HEK293 (cell line): Measurements from ENCODE around the gene TRAPPC8.

ENCODE experiments used
- CTCF ChIA-PET: fragments of 350-600 bp; formaldehyde crosslinking; extraction: SDS; loops from one replicate; lab custom pipeline; 2021; ENCODE audit warnings: antibody characterized with exemption; lab: Yijun Ruan, JAX
- POLR2A ChIA-PET: fragments of 300-600 bp; formaldehyde crosslinking; extraction: SDS; loops from one replicate; lab custom pipeline; 2020; ENCODE audit warnings: antibody characterized with exemption, inconsistent platforms; lab: Yijun Ruan, JAX
- H3K27ac ChIP-seq: fragments of 200-500 bp; sonication (Bioruptor generic); 2 replicates; pipeline ENCODE4 v1.5.1; 2014; ENCODE audit warnings: low read depth, low read length, control low read depth, inconsistent platforms; ENCODE audit errors: extremely low read depth
- H3K36me3 ChIP-seq, 2 experiments: fragments of 200-500 bp in 1 of 2; sonication (Bioruptor generic) in 1 of 2; 1 replicate in 1 of 2; 2 replicates in 1 of 2; pipeline ENCODE4 v1.5.1; 2014 to 2017; ENCODE audit warnings: inconsistent platforms in 2 of 2, low read length in 2 of 2; ENCODE audit not compliant: control insufficient read depth in 2 of 2, insufficient read depth in 1 of 2
- H3K4me1 ChIP-seq: fragments of 200-500 bp; sonication (Bioruptor generic); 2 replicates; pipeline ENCODE4 v1.5.1; 2014; ENCODE audit warnings: mild to moderate bottlenecking, low read length, inconsistent platforms; ENCODE audit not compliant: control insufficient read depth, insufficient read depth
- H3K4me3 ChIP-seq: 2 replicates; pipeline ENCODE4 v1.5.1; 2011; ENCODE audit warnings: low read depth, mild to moderate bottlenecking, control low read depth, low read length, moderate library complexity
- H3K9me3 ChIP-seq: fragments of 200-500 bp; sonication (Bioruptor generic); 2 replicates; pipeline ENCODE4 v1.5.1; 2014; ENCODE audit warnings: low read depth, low read length, inconsistent platforms; ENCODE audit not compliant: control insufficient read depth, insufficient read depth
- GLIS2 ChIP-seq: fragments of 450-650 bp; formaldehyde crosslinking; IDR thresholded peaks from 2 replicates; pipeline ENCODE4 v1.5.1; 2016; ENCODE audit warnings: missing biosample characterization, missing genetic modification characterization
- KLF8 ChIP-seq: fragments of 450-650 bp; formaldehyde crosslinking; IDR thresholded peaks from 2 replicates; pipeline ENCODE4 v1.5.1; 2016; ENCODE audit warnings: missing biosample characterization, missing genetic modification characterization
- OVOL3 ChIP-seq: fragments of 450-650 bp; formaldehyde crosslinking; IDR thresholded peaks from 2 replicates; pipeline ENCODE4 v1.5.1; 2016; ENCODE audit warnings: missing biosample characterization, missing genetic modification characterization
- SETDB1 ChIP-seq: IDR thresholded peaks from one replicate; pipeline ENCODE4 v1.6.1; 2017; ENCODE audit warnings: mild to moderate bottlenecking, low read length, moderate library complexity, mixed read lengths; ENCODE audit not compliant: insufficient read length
- WT1 ChIP-seq: fragments of 450-650 bp; formaldehyde crosslinking; IDR thresholded peaks from 2 replicates; pipeline ENCODE4 v1.5.1; 2016; ENCODE audit warnings: missing biosample characterization, missing genetic modification characterization
- YY1 ChIP-seq: fragments of 450-650 bp; formaldehyde crosslinking; IDR thresholded peaks from 2 replicates; pipeline ENCODE4 v1.5.1; 2018; ENCODE audit warnings: missing biosample characterization, missing genetic modification characterization
- ZBTB1 ChIP-seq: fragments of 450-650 bp; formaldehyde crosslinking; IDR thresholded peaks from 2 replicates; pipeline ENCODE4 v1.5.1; 2016; ENCODE audit warnings: missing biosample characterization, missing genetic modification characterization
- ZNF121 ChIP-seq: fragments of 450-650 bp; formaldehyde crosslinking; IDR thresholded peaks from 2 replicates; pipeline ENCODE4 v1.5.1; 2016; ENCODE audit warnings: missing biosample characterization, missing genetic modification characterization
- ZNF138 ChIP-seq: fragments of 450-650 bp; formaldehyde crosslinking; IDR thresholded peaks from 2 replicates; pipeline ENCODE4 v1.5.1; 2016; ENCODE audit warnings: missing biosample characterization, missing genetic modification characterization, borderline replicate concordance
- ZNF155 ChIP-seq: fragments of 450-650 bp; formaldehyde crosslinking; IDR thresholded peaks from 2 replicates; pipeline ENCODE4 v1.5.1; 2016; ENCODE audit warnings: missing biosample characterization, missing genetic modification characterization
- ZNF239 ChIP-seq: fragments of 450-650 bp; formaldehyde crosslinking; IDR thresholded peaks from 2 replicates; pipeline ENCODE4 v1.5.1; 2016; ENCODE audit warnings: missing biosample characterization, missing genetic modification characterization
- ZNF350 ChIP-seq: fragments of 450-650 bp; formaldehyde crosslinking; IDR thresholded peaks from 2 replicates; pipeline ENCODE4 v1.5.0; 2017; ENCODE audit warnings: missing biosample characterization, mild to moderate bottlenecking, missing genetic modification characterization
- ZNF37A ChIP-seq: fragments of 450-650 bp; IDR thresholded peaks from 2 replicates; pipeline ENCODE4 v1.5.1; 2018; ENCODE audit warnings: missing biosample characterization, missing genetic modification characterization
- ZNF433 ChIP-seq: fragments of 450-650 bp; formaldehyde crosslinking; IDR thresholded peaks from 2 replicates; pipeline ENCODE4 v1.5.1; 2016; ENCODE audit warnings: missing biosample characterization, missing genetic modification characterization, low read depth
- ZNF529 ChIP-seq: fragments of 450-650 bp; formaldehyde crosslinking; IDR thresholded peaks from 2 replicates; pipeline ENCODE4 v1.5.1; 2017; ENCODE audit warnings: missing genetic modification characterization, missing biosample characterization; ENCODE audit not compliant: insufficient replicate concordance
- ZNF585B ChIP-seq: fragments of 450-650 bp; formaldehyde crosslinking; IDR thresholded peaks from 2 replicates; pipeline ENCODE4 v1.5.1; 2016; ENCODE audit warnings: missing biosample characterization, missing genetic modification characterization
- ZNF654 ChIP-seq: fragments of 450-650 bp; formaldehyde crosslinking; IDR thresholded peaks from 2 replicates; pipeline ENCODE4 v1.5.1; 2016; ENCODE audit warnings: low read depth, missing biosample characterization, missing genetic modification characterization
- ZNF677 ChIP-seq: fragments of 450-650 bp; IDR thresholded peaks from 2 replicates; pipeline ENCODE4 v1.5.0; 2018; ENCODE audit warnings: missing biosample characterization, mild to moderate bottlenecking, missing genetic modification characterization, moderate library complexity
- ZNF830 ChIP-seq: fragments of 450-650 bp; IDR thresholded peaks from 2 replicates; pipeline ENCODE4 v1.5.0; 2018; ENCODE audit warnings: missing biosample characterization, missing genetic modification characterization, low read depth, mild to moderate bottlenecking, moderate library complexity
- TF ChIP-seq, protein P1 (sequence below): fragments of 450-650 bp; formaldehyde crosslinking; IDR thresholded peaks from 2 replicates; pipeline ENCODE4 v1.5.1; 2017; ENCODE audit warnings: missing biosample characterization, missing genetic modification characterization
- TF ChIP-seq, protein P2 (sequence below): fragments of 450-650 bp; formaldehyde crosslinking; IDR thresholded peaks from 2 replicates; pipeline ENCODE4 v1.5.1; 2016; ENCODE audit warnings: missing biosample characterization, missing genetic modification characterization
- TF ChIP-seq, protein P3 (sequence below): sonication (generic); formaldehyde crosslinking; IDR thresholded peaks from 2 replicates; pipeline ENCODE4 v1.8.1; 2022; ENCODE audit warnings: mild to moderate bottlenecking, moderate library complexity, missing genetic modification reagents
- TF ChIP-seq, protein P4 (sequence below): fragments of 450-650 bp; formaldehyde crosslinking; IDR thresholded peaks from 2 replicates; pipeline ENCODE4 v1.5.1; 2016; ENCODE audit warnings: missing biosample characterization, missing genetic modification characterization

The TRAPPC8 gene

DNA sequence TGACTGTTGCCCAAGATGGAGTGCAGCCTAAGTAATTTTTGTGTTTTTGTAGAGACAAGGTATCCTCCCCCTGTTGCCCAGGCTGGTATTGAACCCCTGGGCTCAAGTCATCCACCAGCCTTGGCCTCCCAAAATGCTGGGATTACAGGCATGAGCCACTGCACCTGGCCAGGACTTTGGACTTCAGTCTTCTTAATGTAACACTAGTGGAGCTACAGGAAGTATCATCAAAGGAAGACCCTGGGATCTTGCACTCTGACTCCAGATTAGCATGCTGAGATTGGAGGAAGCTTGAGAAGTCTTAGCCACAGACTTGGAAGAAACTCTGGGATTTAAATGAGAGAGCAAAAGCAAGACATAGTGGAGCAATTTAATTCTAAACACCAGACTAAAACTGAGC, 37.9 kb upstream of the TRAPPC8 start:
- CTCF ChIA-PET = no interaction called here
- Histone ChIP-seq H3K4me3 (no peak overlapping the region), H3K4me1 (no peaks in the 10 kb centered on the region), H3K9me3 (no peaks in the 10 kb centered on the region), H3K36me3 (no peaks in the 10 kb centered on the region), H3K27ac (no peak overlapping the region)
- POLR2A ChIA-PET = no interaction called here
- TF ChIP-seq ZNF433 (tag by site-specific recombination) (no peak), ZNF121 (tag by site-specific recombination) (no peak), ZNF830 (tag by site-specific recombination) (no peak), KLF8 (tag by site-specific recombination) (no peak), ZNF37A (no peak), YY1 (tag by site-specific recombination) (no peak), ZNF350 (no peak), ZNF239 (no peak), ZNF138 (no peak)
- TF ChIP-seq, protein P1, sequence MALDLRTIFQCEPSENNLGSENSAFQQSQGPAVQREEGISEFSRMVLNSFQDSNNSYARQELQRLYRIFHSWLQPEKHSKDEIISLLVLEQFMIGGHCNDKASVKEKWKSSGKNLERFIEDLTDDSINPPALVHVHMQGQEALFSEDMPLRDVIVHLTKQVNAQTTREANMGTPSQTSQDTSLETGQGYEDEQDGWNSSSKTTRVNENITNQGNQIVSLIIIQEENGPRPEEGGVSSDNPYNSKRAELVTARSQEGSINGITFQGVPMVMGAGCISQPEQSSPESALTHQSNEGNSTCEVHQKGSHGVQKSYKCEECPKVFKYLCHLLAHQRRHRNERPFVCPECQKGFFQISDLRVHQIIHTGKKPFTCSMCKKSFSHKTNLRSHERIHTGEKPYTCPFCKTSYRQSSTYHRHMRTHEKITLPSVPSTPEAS (tag by site-specific recombination) = no peak

DNA sequence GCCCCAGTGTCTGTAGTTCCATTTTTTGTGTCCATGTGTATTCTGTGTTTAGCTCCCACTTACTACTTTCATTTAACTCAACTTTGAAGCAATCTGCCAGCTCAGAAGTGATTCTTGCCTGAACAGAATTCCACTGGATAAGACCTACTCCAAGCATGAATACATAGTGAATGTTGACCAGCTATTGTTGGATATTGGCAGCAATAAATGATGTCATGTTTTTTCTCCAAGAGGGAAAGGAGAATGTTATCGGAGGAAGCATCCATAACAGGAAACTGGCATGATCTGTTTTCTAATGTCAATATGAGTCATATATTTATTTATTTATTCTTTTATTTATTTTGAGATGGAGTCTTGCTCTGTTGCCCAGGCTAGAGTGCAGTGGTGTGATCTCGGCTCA, 36.8 kb upstream of the TRAPPC8 start:
- ChIA-PET POLR2A (no interaction called here), CTCF (interaction anchor here (0.7 kb wide), 1 partner anchor 93 kb away, joined by 3 read pairs; no protein-coding TSS in a partner anchor)
- H3K9me3 ChIP-seq = no peaks in the 10 kb centered on the region
- no peak overlapping the region for H3K4me3 ChIP-seq
- no peak overlapping the region for H3K27ac ChIP-seq
- H3K36me3 ChIP-seq = no peaks in the 10 kb centered on the region
- H3K4me1 ChIP-seq = no peaks in the 10 kb centered on the region
- TF ChIP-seq ZNF585B (tag by site-specific recombination) (no peak), ZNF155 (no peak), ZNF529 (tag by site-specific recombination) (no peak), OVOL3 (tag by site-specific recombination) (no peak), WT1 (tag by site-specific recombination) (no peak), ZBTB1 (tag by site-specific recombination) (no peak), ZNF677 (tag by site-specific recombination) (no peak), GLIS2 (no peak), SETDB1 (no peak), ZNF654 (tag by site-specific recombination) (no peak)
- TF ChIP-seq, protein P2, sequence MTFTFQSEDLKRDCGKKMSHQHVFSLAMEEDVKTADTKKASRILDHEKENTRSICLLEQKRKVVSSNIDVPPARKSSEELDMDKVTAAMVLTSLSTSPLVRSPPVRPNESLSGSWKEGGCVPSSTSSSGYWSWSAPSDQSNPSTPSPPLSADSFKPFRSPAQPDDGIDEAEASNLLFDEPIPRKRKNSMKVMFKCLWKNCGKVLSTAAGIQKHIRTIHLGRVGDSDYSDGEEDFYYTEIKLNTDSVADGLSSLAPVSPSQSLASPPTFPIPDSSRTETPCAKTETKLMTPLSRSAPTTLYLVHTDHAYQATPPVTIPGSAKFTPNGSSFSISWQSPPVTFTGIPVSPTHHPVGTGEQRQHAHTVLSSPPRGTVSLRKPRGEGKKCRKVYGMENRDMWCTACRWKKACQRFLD (tag by site-specific recombination) = no peak
- TF ChIP-seq, protein P3, sequence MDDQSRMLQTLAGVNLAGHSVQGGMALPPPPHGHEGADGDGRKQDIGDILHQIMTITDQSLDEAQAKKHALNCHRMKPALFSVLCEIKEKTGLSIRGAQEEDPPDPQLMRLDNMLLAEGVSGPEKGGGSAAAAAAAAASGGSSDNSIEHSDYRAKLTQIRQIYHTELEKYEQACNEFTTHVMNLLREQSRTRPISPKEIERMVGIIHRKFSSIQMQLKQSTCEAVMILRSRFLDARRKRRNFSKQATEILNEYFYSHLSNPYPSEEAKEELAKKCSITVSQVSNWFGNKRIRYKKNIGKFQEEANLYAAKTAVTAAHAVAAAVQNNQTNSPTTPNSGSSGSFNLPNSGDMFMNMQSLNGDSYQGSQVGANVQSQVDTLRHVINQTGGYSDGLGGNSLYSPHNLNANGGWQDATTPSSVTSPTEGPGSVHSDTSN (CRISPR knock-in tag) = no peak
- TF ChIP-seq, protein P4, sequence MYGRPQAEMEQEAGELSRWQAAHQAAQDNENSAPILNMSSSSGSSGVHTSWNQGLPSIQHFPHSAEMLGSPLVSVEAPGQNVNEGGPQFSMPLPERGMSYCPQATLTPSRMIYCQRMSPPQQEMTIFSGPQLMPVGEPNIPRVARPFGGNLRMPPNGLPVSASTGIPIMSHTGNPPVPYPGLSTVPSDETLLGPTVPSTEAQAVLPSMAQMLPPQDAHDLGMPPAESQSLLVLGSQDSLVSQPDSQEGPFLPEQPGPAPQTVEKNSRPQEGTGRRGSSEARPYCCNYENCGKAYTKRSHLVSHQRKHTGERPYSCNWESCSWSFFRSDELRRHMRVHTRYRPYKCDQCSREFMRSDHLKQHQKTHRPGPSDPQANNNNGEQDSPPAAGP = no peak
